ENCODE measurements around the gene PSD2.
A peak's percentile ranks its signal among the peaks of the same experiment; 100 is the strongest.

Gene PSD2

GRCh38 chr5:139839918-139840317 lies 44.3 kb downstream of the PSD2 start:
- no peak for DNase-seq

GRCh38 chr5:139841549-139841948 lies 45.9 kb downstream of the PSD2 start:
- DNase-seq, result no peak

- DNase-seq, result no peak
Measured at GRCh38 chr5:139842321-139842720, 46.7 kb downstream of the PSD2 start.

- DNase-seq, result no peak
Measured at GRCh38 chr5:139843991-139844390, 48.4 kb downstream of the PSD2 start.

GRCh38 chr5:139844472-139845145 lies 49.0 kb downstream of the PSD2 start:
- DNase-seq, result peak; percentile 0

- DNase-seq, result no peak
Measured at GRCh38 chr5:139845846-139846681, 50.5 kb downstream of the PSD2 start.

- DNase-seq, result no peak
Measured at GRCh38 chr5:139847091-139847490, 51.5 kb downstream of the PSD2 start.

- DNase-seq, result no peak
Measured at GRCh38 chr5:139847790-139848507, 52.3 kb downstream of the PSD2 start.

- no peak for DNase-seq
Measured at GRCh38 chr5:139848508-139849100, 53.0 kb downstream of the PSD2 start.

GRCh38 chr5:139849501-139849900 lies 53.9 kb downstream of the PSD2 start:
- no peak for DNase-seq

GRCh38 chr5:139849942-139850341 lies 54.3 kb downstream of the PSD2 start:
- DNase-seq, result no peak

- no peak for DNase-seq
Measured at GRCh38 chr5:139850423-139851016, 54.9 kb downstream of the PSD2 start.

- DNase-seq, result no peak
Measured at GRCh38 chr5:139851558-139851957, 56.0 kb downstream of the PSD2 start.

GRCh38 chr5:139852696-139853095 lies 57.1 kb downstream of the PSD2 start:
- DNase-seq, result no peak

GRCh38 chr5:139854029-139854605 lies 58.5 kb downstream of the PSD2 start:
- no peak for DNase-seq

GRCh38 chr5:139854953-139855352 lies 59.3 kb downstream of the PSD2 start:
- no peak for DNase-seq

GRCh38 chr5:139855451-139855850 lies 59.8 kb downstream of the PSD2 start:
- DNase-seq, result no peak

GRCh38 chr5:139855946-139856540 lies 60.4 kb downstream of the PSD2 start:
- DNase-seq, result no peak

- DNase-seq, result peak; percentile 6
Measured at GRCh38 chr5:139856714-139857113, 61.1 kb downstream of the PSD2 start.

- DNase-seq, result no peak
Measured at GRCh38 chr5:139859013-139859412, 63.4 kb downstream of the PSD2 start.

- DNase-seq, result no peak
Measured at GRCh38 chr5:139861021-139861888, 65.6 kb downstream of the PSD2 start.

All from DMS153 (cell line).